Dermis blood vessel endothelial cell (primary cell): ENCODE results near the gene KDM4B. TPM values are rescaled to one million over a fixed set of nuclear protein-coding genes. Genes with fewer than 3 reads are reported as not detected.
"Not testable (repeated sequence)": the region's sequence is repeated elsewhere in the genome, so short reads cannot be mapped to it uniquely, and the experiment has no call there.

Experiments
- DNase-seq: peaks from one replicate; pipeline ENCODE4 v3.0.0; 2010
- total RNA-seq: library from RNA; depleted of rRNA; stranded (reverse); fragments of >200 nt; gene quantifications from 2 replicates; pipeline ENCODE4 v1.2.3, GENCODE V29; 2014

Gene KDM4B
- 13.4 and 20.2 TPM in 2 replicates for total RNA-seq

- peak; percentile 100 for DNase-seq
Observed at GRCh38 chr19:4968462-4969291, at the start of gene KDM4B. Gene KDM4B (plus strand): TSS chr19:4969113. CDS start chr19:5032891, 63,778 bp downstream.

- peak; percentile 20 for DNase-seq
Observed at GRCh38 chr19:4922530-4923275, 46.2 kb upstream of the KDM4B start.

DNA sequence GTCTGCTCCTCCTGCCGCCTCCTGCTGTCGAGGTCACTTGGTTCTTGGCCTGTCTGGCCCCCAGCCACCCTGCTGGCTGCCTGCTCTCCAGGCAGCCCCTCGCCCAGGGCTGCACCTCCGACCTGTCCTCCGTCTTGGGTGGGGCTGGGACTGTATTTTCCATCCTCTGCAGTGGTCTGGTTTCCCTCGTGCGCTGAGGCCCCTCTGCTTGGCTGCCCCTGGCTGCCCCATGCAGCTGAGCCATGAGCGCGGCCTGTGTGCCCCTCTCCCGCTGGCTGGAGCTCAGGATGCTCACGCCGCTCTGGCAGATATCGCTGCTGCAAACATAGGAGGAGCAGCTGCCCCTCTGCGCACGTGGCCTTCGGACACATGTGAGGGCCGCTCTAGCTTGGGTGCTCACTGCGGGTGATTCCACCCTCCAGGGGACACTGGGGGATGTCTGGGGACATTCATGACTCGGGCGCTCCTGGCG, 45.6 kb upstream of the KDM4B start:
- no peak for DNase-seq

- DNase-seq: no peak
Observed at GRCh38 chr19:4929186-4929585, 39.7 kb upstream of the KDM4B start.

DNA sequence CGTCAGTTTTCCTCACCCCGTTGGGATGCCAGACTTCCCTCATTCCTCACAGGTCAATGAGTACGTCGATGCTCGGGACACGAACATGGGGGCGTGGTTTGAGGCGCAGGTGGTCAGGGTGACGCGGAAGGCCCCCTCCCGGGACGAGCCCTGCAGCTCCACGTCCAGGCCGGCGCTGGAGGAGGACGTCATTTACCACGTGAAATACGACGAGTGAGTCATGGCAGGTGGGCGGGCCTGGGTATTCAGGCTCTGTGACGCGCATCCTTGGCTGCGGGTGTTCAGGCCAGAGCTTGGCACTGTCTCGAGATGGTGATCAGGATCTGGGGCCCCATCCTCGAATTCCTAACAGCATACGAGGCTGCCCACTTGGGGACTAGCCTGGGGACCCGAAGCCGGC, 38.2 kb upstream of the KDM4B start:
- DNase-seq: no peak

DNA sequence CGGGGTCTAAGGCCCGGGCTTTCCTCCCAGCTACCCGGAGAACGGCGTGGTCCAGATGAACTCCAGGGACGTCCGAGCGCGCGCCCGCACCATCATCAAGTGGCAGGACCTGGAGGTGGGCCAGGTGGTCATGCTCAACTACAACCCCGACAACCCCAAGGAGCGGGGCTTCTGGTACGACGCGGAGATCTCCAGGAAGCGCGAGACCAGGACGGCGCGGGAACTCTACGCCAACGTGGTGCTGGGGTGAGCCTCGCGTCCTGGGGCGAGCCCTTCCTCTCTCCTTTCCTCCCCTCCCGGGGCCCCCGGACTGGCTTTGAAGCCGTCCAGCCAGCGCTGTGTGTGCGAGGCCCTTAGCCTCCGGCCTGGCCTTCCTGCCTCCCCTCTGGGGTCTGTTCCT, 36.2 kb upstream of the KDM4B start:
- no peak for DNase-seq

DNA sequence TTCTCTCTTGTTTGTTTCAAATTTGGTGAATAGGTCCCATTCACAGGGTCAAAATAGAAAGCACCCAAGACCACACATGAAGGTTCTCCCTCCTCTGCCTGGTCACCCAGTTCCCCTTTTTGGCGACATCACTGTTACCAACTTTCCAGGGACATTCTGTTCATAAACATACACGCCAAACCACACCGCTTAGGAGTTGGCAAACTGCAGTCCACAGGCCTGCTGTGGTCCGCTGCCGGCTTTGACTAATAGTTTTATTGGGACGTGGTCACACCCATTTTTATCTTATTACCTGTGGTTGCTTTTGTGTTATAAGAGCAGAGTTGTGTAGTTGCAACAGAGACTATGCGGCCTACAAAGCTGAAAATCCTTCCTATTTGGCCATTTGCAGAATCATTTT, 35.4 kb upstream of the KDM4B start:
- no peak for DNase-seq

DNA sequence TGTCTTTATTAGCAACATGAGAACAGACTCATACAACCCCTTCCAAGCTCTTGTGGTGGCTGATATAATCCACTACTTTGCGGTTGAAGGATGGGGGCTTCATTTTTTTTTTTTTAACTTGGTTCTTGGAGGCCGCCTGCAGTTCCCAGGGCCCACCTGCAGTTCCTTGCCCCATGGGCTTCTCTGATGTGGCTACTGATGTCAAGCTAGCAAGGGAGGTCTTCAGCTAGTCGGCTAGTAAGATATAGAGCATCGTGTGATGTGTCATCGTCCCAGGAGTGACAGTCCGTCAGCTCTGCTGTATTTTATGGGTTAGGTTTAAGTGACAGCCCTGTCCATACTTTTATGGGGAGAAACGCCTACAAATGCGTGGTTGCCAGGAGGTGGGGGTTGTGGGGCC, 33.5 kb upstream of the KDM4B start:
- DNase-seq: no peak

DNA sequence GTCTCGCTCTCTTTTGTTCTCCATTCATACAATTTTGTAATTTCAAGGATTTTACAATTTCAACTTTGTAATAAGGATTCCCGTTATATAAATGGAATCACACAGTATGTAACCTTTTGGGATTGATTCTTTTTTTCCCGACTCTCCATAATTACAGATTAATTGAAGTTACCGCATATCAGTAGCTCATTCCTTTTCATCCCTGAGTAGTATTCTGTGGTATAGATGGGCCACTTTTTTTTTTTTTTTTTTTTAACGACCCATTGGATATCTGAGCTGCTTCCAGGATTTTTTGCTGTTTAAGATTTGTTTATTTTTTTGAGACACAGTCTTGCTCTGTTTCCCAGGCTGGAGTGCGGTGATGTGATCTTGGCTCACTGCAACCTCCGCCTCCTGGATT, 31.9 kb upstream of the KDM4B start:
- DNase-seq: no peak

GRCh38 chr19:4938461-4938860, 30.5 kb upstream of the KDM4B start:
- DNase-seq: not testable (repeated sequence)

GRCh38 chr19:4939466-4939865, 29.4 kb upstream of the KDM4B start:
- no peak for DNase-seq

GRCh38 chr19:4941638-4942169, 27.2 kb upstream of the KDM4B start:
- DNase-seq: not testable (repeated sequence)

GRCh38 chr19:4950650-4951049, 18.3 kb upstream of the KDM4B start:
- not testable (repeated sequence) for DNase-seq

DNA sequence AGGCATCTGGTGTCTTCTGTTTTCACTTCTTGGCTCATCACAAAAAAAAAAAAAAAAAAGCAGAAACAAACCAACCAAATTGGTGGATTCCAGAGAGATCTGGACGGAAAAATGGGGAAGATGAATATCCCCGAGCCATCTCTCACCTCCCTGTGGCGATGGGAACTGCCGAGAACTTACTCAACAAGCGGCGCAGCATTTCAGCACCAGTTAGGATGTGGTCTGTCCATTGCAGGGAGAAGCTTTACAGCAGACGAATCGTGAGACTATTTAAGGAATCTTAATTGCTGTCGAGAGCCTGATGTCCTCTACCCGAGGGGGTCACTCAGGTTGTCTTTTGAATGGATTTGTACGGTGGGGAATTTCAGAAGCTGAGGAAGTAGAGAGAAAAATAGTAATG, 17.3 kb upstream of the KDM4B start:
- DNase-seq: no peak

DNA sequence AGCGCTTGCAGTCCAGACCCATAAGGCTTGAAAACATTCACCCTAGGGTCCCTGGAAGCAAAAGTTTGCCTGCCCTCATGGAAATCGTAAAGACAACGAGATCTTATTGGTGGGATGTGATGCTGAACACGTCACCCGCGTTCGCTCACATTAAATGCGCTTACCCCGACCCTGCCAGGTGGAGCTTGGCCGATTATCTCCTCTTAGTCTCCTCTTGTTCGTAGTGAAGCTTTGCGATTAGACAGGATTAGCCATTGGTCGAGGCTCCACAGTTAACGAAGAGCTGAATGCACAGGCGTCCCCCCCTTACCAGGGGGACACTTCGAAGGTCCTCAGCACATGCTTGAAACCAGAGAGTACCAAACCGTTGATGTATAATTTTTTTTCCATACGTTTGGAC, 16.0 kb upstream of the KDM4B start:
- DNase-seq: no peak

DNA sequence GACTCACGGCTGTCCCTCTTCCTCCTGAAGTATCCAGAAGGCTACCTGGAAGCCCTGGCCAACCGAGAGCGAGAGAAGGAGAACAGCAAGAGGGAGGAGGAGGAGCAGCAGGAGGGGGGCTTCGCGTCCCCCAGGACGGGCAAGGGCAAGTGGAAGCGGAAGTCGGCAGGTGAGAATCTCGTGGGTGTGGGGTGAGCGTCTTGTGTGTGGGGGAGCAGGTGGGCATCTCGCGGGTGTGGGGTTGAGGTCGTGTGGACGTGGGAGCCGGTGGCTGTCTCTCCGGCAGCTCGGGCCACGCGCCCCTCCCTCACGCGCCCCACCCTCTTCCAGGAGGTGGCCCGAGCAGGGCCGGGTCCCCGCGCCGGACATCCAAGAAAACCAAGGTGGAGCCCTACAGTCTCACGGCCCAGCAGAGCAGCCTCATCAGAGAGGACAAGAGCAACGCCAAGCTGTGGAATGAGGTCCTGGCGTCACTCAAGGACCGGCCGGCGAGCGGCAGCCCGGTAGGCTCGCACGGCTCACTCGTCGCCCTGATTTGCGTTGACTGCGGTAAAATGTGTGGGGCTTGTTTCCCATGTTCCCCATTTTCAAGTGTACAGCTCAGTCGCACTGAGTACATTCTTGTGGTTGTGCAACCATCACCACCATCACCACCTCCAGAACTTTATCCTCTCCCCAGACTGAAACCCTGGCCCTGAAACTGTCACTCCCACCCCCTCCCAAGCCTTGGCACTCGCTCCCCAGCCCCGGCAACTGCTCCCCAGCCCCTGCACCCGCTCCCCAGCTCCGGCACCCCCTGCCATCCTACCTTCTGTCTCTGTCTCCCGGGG, 14.4 kb upstream of the KDM4B start:
- DNase-seq: not testable (repeated sequence)

- DNase-seq: no peak
Observed at GRCh38 chr19:4955274-4955673, 13.6 kb upstream of the KDM4B start.

DNA sequence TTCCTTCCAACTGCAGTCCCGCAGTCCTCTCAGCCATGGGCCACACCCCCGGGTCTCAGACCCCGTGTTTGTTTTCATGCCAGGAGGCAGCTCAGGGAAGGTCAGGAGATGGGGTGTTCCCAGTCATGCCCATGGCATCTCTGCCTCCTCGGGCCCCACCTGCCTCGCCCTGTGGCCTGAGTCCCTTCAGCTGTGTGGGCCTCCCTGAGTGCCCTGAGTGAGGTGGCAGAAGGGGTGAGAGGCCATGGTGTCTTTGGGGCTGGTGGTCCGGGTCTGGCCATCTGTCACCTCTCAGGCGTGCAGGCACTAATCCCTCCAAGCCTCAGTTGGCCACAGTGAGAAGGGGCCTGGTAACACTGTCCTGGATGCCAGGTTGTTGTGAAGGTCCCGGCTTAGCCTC, 10.9 kb upstream of the KDM4B start:
- DNase-seq: no peak

DNA sequence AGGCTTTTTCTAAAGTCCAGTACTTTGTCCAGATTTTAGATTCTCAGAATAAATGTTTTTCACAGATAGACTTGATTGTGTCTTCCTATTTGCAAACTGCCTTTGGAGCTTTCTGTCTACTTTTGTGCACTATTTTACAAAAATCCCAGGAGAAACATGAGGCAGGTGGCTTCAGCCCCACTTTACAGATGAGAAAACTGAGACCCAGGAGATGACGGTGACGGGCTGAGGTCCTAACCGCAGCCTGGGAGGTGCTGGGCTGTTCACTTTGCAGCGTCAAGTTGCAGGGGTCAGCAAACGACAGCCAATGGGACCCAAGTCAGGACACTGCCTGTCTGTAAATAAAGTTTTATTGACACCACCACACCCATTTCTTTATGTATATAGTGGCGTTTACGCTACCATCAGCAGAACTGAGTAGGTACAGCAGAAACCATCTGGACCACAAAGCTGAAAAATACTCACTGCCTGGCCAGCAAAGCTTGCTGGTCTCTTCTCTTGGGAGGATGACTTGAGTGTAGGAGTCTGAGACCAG, 6.8 kb upstream of the KDM4B start:
- no peak for DNase-seq

DNA sequence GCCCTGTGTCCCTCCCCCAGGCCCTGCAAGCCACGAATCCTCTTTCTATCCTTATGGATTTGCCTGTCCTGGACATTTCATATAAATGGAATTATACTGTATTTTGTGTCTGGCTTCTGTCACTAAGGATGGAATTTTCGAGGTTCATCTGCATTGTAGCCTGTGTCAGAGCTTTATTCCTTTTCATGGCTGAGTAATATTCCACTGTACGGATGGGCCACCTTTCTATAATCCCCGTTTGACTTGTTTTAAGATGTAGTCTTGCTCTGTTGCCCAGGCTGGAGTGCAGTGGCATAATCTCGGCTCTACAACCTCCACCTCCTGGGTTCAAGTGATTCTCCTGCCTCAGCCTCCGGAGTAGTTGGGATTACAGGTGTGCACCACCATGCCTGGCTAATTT, 3.9 kb upstream of the KDM4B start:
- no peak for DNase-seq

- DNase-seq: no peak
Observed at GRCh38 chr19:4966591-4966990, 2.3 kb upstream of the KDM4B start.

GRCh38 chr19:4967738-4968461, 1.0 kb upstream of the KDM4B start:
- no peak for DNase-seq
